ENCODE data around the gene TMOD1.
A peak's percentile ranks its signal among the peaks of the same experiment; 100 is the strongest.

The TMOD1 gene

DNA sequence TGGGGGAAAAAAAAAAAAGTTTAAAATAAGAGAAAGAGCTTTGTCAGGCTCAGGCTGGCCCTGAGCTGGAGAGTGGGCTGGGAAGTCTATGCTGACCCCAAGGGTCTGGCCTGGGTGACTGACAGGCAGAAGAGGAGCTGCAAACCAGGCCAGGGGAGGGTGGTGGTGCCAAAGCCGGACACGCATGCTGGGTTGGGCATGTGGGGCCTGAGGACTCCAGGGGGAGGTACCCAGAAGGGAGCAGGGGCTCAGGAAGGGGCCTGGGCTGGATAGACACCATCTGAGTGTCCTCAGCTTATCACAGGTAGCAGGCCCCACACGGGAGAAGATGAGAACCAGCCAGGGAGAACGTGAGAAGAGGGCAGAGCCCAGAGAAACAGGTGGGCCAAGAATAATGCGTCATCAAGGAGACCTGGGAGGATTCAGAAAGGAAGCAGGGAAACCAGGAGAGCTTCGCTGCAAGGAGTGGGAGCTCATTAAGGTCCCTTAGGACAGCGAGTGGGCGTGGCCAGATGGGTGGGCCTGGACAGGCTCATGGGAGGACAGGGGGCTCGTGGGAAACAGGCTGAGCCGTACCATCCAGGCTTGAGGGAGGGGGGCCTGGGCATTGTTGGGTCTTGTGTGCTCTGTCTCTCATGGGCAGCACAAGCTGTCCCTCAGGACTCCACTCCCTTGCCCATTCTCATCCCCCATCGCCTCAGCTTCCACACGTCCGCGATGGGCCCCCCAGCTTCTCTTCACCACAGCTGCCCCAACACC, 16.0 kb downstream of the TMOD1 start:
- H3K27me3 Mint-ChIP-seq, result peaks cover 50 to 52% of the 10 kb centered on the region in 2 donors
- no peaks in the 10 kb centered on the region for H3K9me3 Mint-ChIP-seq
- H3K4me1 Mint-ChIP-seq, result peaks cover 0 to 3% of the 10 kb centered on the region in 2 donors
- no peaks in the 10 kb centered on the region for H3K36me3 Mint-ChIP-seq
- DNase-seq (no peak), ATAC-seq (replicated peaks) (no peak)
- no peak overlapping the region for H3K4me3 Mint-ChIP-seq
- no peak overlapping the region for H3K27ac Mint-ChIP-seq

DNA sequence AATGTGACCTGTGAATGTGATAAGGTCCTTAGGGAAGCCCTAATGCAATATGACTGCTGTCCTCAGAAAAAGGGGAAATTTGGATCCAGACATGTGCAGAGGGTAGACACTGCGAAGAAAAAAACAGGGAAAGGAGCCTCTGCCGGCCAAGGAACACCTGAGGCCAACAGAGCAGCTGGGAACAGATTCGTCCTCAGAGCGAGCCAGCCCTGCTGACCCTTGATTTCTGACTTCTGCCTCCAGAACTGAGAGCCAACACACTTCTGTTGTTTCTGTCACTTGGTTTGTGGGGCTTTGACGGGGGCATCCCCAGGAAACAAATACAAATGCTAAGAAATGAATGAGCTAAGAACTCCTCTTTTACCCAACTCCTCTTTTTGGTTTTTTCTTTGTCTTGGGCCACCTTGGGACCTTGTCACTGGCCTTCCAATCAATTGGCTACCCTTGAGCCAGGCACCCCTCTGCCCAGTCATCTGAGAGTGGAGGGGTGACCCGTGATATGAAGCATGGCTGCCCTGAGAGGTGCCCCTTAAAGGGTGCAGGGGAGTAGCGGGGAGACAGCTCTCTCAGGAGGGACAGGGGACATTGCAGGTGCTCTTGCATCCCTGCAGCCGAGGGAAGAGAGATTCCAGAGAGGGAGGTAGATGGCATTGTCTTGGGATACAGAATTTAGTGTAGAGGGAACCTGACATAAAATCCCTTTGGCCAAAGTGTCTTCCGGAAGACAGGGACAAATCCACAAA, 16.9 kb downstream of the TMOD1 start:
- H3K27me3 Mint-ChIP-seq, result peaks cover 50 to 52% of the 10 kb centered on the region in 2 donors
- H3K9me3 Mint-ChIP-seq, result no peaks in the 10 kb centered on the region
- no peaks in the 10 kb centered on the region for H3K36me3 Mint-ChIP-seq
- H3K4me1 Mint-ChIP-seq, result peaks cover 0 to 3% of the 10 kb centered on the region in 2 donors
- H3K27ac Mint-ChIP-seq, result no peak overlapping the region
- no peak overlapping the region for H3K4me3 Mint-ChIP-seq
- ATAC-seq (replicated peaks) (no peak), DNase-seq (no peak)

- ATAC-seq (replicated peaks), result no peak
- Mint-ChIP-seq H3K27ac (no peak overlapping the region), H3K27me3 (peaks cover 50 to 52% of the 10 kb centered on the region in 2 donors), H3K36me3 (no peaks in the 10 kb centered on the region), H3K9me3 (no peaks in the 10 kb centered on the region), H3K4me1 (peaks cover 0 to 3% of the 10 kb centered on the region in 2 donors), H3K4me3 (no peak overlapping the region)
- DNase-seq, result no peak
Measured at GRCh38 chr9:97518909-97519307, 17.4 kb downstream of the TMOD1 start.

GRCh38 chr9:97519441-97519970, 18.0 kb downstream of the TMOD1 start:
- no peak overlapping the region for H3K27ac Mint-ChIP-seq
- H3K27me3 Mint-ChIP-seq, result peaks cover 50 to 52% of the 10 kb centered on the region in 2 donors
- H3K36me3 Mint-ChIP-seq, result no peaks in the 10 kb centered on the region
- no peaks in the 10 kb centered on the region for H3K9me3 Mint-ChIP-seq
- ATAC-seq (replicated peaks), result no peak
- H3K4me3 Mint-ChIP-seq, result no peak overlapping the region
- H3K4me1 Mint-ChIP-seq, result peaks cover 0 to 3% of the 10 kb centered on the region in 2 donors
- DNase-seq, result no peak

- no peak overlapping the region for H3K4me3 Mint-ChIP-seq
- H3K27ac Mint-ChIP-seq, result no peak overlapping the region
- peaks cover 35 to 42% of the 10 kb centered on the region in 2 donors for H3K27me3 Mint-ChIP-seq
- H3K9me3 Mint-ChIP-seq, result no peaks in the 10 kb centered on the region
- H3K36me3 Mint-ChIP-seq, result no peaks in the 10 kb centered on the region
- H3K4me1 Mint-ChIP-seq, result peaks cover 0 to 3% of the 10 kb centered on the region in 2 donors
- DNase-seq, result no peak
- ATAC-seq (replicated peaks), result no peak
Measured at GRCh38 chr9:97521576-97522333, 20.3 kb downstream of the TMOD1 start.

DNA sequence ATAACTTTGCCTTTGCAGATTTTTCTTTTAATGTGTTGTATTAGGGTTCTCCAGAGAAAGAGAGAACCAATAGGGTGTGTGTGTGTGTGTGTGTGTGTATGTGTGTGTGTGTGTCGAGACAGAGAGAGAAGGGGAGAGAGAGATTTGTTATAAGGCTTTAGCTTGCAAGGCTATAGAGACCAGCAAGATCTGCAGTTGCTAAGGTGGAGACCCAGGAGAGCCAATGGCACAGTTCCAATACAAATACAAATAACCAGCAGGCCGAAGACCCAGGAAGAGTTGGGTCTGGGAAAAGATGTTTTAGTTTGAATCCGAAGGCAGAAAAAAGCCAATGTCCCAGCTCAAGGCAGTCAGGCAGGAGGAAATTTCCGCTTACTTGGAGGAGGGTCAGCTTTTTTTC, 23.0 kb downstream of the TMOD1 start:
- ATAC-seq (replicated peaks), result no peak
- DNase-seq, result no peak
- H3K27ac Mint-ChIP-seq, result no peak overlapping the region
- peaks cover 0 to 1% of the 10 kb centered on the region in 2 donors for H3K4me1 Mint-ChIP-seq
- H3K9me3 Mint-ChIP-seq, result no peaks in the 10 kb centered on the region
- H3K36me3 Mint-ChIP-seq, result no peaks in the 10 kb centered on the region
- H3K4me3 Mint-ChIP-seq, result no peak overlapping the region
- peaks cover 20 to 26% of the 10 kb centered on the region in 2 donors for H3K27me3 Mint-ChIP-seq

- Mint-ChIP-seq H3K4me1 (peaks cover 0 to 2% of the 10 kb centered on the region in 2 donors), H3K27ac (no peak overlapping the region), H3K36me3 (no peaks in the 10 kb centered on the region), H3K27me3 (peaks cover 13 to 18% of the 10 kb centered on the region in 2 donors), H3K9me3 (no peaks in the 10 kb centered on the region), H3K4me3 (no peak overlapping the region)
- DNase-seq (no peak), ATAC-seq (replicated peaks) (no peak)
Measured at GRCh38 chr9:97525451-97525850, 24.0 kb downstream of the TMOD1 start.

GRCh38 chr9:97526895-97527575, 25.6 kb downstream of the TMOD1 start:
- Mint-ChIP-seq H3K9me3 (no peaks in the 10 kb centered on the region), H3K4me3 (no peak overlapping the region), H3K4me1 (peaks cover 0 to 2% of the 10 kb centered on the region in 2 donors), H3K36me3 (no peaks in the 10 kb centered on the region), H3K27ac (peak overlapping the region; percentile 2), H3K27me3 (peaks cover 7 to 13% of the 10 kb centered on the region in 2 donors)
- DNase-seq, result no peak
- no peak for ATAC-seq (replicated peaks)

DNA sequence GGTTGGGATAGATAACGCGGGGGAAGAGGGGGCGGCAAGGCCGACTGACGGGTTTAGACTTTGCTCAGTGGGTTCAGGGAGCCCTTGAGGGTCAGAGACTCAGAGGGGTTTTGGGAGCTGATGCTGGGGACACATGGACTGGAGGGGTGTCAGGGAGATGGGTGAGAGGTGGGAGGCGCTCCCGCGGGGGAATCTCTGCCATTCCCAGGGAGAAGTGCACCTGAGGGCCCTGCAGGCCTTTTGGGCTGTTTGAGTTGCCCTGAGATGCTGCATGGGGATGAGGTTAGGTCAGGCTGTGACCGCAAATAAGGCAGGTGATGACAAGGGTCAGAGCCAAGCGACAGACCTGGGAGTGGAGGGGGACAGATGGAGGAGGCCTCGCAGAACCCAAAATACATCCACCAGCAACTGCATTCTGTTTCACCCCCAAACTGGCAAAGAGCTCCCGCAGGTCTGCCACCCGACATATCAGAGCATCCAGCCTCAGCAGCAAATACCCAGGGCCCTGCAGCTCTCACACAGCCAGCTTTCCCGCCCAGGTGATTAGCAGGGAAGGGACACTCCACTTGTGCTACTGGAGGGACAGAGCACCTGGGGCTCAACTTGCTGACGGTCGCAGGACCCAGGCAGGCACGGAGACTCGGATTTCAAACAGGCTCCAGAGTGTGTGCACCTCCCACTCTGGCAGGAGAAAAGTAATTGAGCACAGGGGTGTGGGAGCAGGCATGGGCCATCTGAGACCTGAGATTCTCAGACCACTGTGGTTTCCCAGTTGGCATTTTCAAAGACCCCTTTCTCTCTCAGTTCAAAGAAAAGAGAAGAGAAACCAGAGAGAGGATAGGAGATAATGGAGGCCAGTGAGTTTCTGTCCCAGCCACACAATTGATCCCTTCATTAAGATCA, 26.4 kb downstream of the TMOD1 start:
- Mint-ChIP-seq H3K4me3 (no peak overlapping the region), H3K27me3 (peaks cover 7 to 18% of the 10 kb centered on the region in 2 donors), H3K27ac (peak overlapping the region; percentile 56)

GRCh38 chr9:97528529-97529230, 27.2 kb downstream of the TMOD1 start:
- ATAC-seq (replicated peaks), result no peak
- no peak overlapping the region for H3K4me3 Mint-ChIP-seq
- no peaks in the 10 kb centered on the region for H3K36me3 Mint-ChIP-seq
- DNase-seq, result no peak
- H3K4me1 Mint-ChIP-seq, result peaks cover 0 to 2% of the 10 kb centered on the region in 2 donors
- H3K27ac Mint-ChIP-seq, result peak overlapping the region; percentile 37
- no peaks in the 10 kb centered on the region for H3K9me3 Mint-ChIP-seq
- H3K27me3 Mint-ChIP-seq, result peaks cover 7 to 18% of the 10 kb centered on the region in 2 donors

More for the DNA sequence above, 26.4 kb downstream of the TMOD1 start:
- H3K36me3 Mint-ChIP-seq, result no peaks in the 10 kb centered on the region
- peak; percentile 22 to 31 for ATAC-seq (replicated peaks)
- no peaks in the 10 kb centered on the region for H3K9me3 Mint-ChIP-seq
- H3K4me1 Mint-ChIP-seq, result peaks cover 0 to 2% of the 10 kb centered on the region in 2 donors
- DNase-seq, result no peak

- no peak overlapping the region for H3K27ac Mint-ChIP-seq
- ATAC-seq (replicated peaks), result peak; percentile 41 to 88
Measured at GRCh38 chr9:97529363-97530076, 28.1 kb downstream of the TMOD1 start.

GRCh38 chr9:97531888-97532376, 30.5 kb downstream of the TMOD1 start:
- no peak for ATAC-seq (replicated peaks)
- DNase-seq, result no peak
- no peaks in the 10 kb centered on the region for H3K36me3 Mint-ChIP-seq
- peaks cover 0 to 2% of the 10 kb centered on the region in 2 donors for H3K4me1 Mint-ChIP-seq
- H3K27me3 Mint-ChIP-seq, result peaks cover 13 to 19% of the 10 kb centered on the region in 2 donors
- no peak overlapping the region for H3K27ac Mint-ChIP-seq
- no peaks in the 10 kb centered on the region for H3K9me3 Mint-ChIP-seq
- no peak overlapping the region for H3K4me3 Mint-ChIP-seq

More at GRCh38 chr9:97529363-97530076, 28.1 kb downstream of the TMOD1 start:
- H3K27me3 Mint-ChIP-seq, result peaks cover 8 to 18% of the 10 kb centered on the region in 2 donors
- peaks cover 0 to 2% of the 10 kb centered on the region in 2 donors for H3K4me1 Mint-ChIP-seq
- H3K36me3 Mint-ChIP-seq, result no peaks in the 10 kb centered on the region
- no peak for DNase-seq
- no peak overlapping the region for H3K4me3 Mint-ChIP-seq
- no peaks in the 10 kb centered on the region for H3K9me3 Mint-ChIP-seq
